Mesendoderm (in vitro differentiated cells): ENCODE data around the gene NECTIN2.
A peak's percentile ranks its signal among the peaks of the same experiment; 100 is the strongest.
"Not testable (repeated sequence)": the region's sequence is repeated elsewhere in the genome, so short reads cannot be mapped to it uniquely, and the experiment has no call there.

ENCODE experiments used
- DNase-seq: peaks from one replicate; pipeline ENCODE4 v3.0.0; 2013
- H2AK5ac ChIP-seq: 2 replicates; pipeline ENCODE4 v1.6.1; 2013; ENCODE audit warnings: low read length, inconsistent platforms
- H2BK120ac ChIP-seq: 2 replicates; pipeline ENCODE4 v1.6.1; 2013; ENCODE audit warnings: low read depth, mild to moderate bottlenecking, low read length, moderate library complexity, mixed read lengths
- H2BK15ac ChIP-seq: replicated peaks from 2 replicates; pipeline ENCODE4 v1.6.1; 2013; ENCODE audit warnings: low read depth, mild to moderate bottlenecking, moderate library complexity
- H2BK5ac ChIP-seq: 2 replicates; pipeline ENCODE4 v1.6.1; 2013; ENCODE audit warnings: low read length, inconsistent platforms
- H3K18ac ChIP-seq: 2 replicates; pipeline ENCODE4 v1.6.1; 2013; ENCODE audit warnings: mild to moderate bottlenecking, low read length, mixed read lengths
- H3K23ac ChIP-seq: one replicate; pipeline ENCODE4 v1.6.1; 2013; ENCODE audit warnings: low read length
- H3K27ac ChIP-seq: 2 replicates; pipeline ENCODE4 v1.5.1; 2013; ENCODE audit warnings: low read depth, mild to moderate bottlenecking, inconsistent platforms, low read length, moderate library complexity
- H3K27me3 ChIP-seq: 2 replicates; pipeline ENCODE4 v1.6.1; 2013; ENCODE audit warnings: low read length, control low read depth, mild to moderate bottlenecking, inconsistent platforms; ENCODE audit not compliant: insufficient read depth, poor library complexity
- H3K36me3 ChIP-seq: 2 replicates; pipeline ENCODE4 v1.6.1; 2013; ENCODE audit warnings: low read length, inconsistent platforms; ENCODE audit not compliant: control insufficient read depth, insufficient read depth
- H3K4ac ChIP-seq: one replicate; pipeline ENCODE4 v1.6.1; 2013; ENCODE audit warnings: low read depth, mild to moderate bottlenecking, low read length, moderate library complexity
- H3K4me1 ChIP-seq: 2 replicates; pipeline ENCODE4 v1.6.1; 2013; ENCODE audit warnings: low read depth, low read length, inconsistent platforms; ENCODE audit not compliant: control insufficient read depth
- H3K4me2 ChIP-seq: 2 replicates; pipeline ENCODE4 v1.6.1; 2013; ENCODE audit warnings: low read length
- H3K4me3 ChIP-seq: 2 replicates; pipeline ENCODE4 v1.5.1; 2013; ENCODE audit warnings: mild to moderate bottlenecking, low read length
- H3K56ac ChIP-seq: one replicate; pipeline ENCODE4 v1.6.1; 2013; ENCODE audit warnings: low read length
- H3K79me1 ChIP-seq: 2 replicates; pipeline ENCODE4 v1.6.1; 2013; ENCODE audit warnings: low read length, inconsistent platforms
- H3K79me2 ChIP-seq: 2 replicates; pipeline ENCODE4 v1.6.1; 2013; ENCODE audit warnings: mild to moderate bottlenecking, low read length; ENCODE audit not compliant: control insufficient read depth, insufficient read depth
- H3K9ac ChIP-seq: 2 replicates; pipeline ENCODE4 v1.6.1; 2013; ENCODE audit warnings: low read length, inconsistent platforms
- H4K5ac ChIP-seq: one replicate; pipeline ENCODE4 v1.6.1; 2013; ENCODE audit warnings: low read length
- H4K8ac ChIP-seq: one replicate; pipeline ENCODE4 v1.6.1; 2013; ENCODE audit warnings: low read depth, mild to moderate bottlenecking, control low read depth, low read length, moderate library complexity
- WGBS: extraction: QIAGEN DNeasy Blood & Tissue Kit; methylation state at CpG from one replicate; pipeline ENCODE4 v1.1.7; 2013; ENCODE audit warnings: low lambda C conversion rate, missing lambda C conversion rate; ENCODE audit not compliant: insufficient coverage; ENCODE audit errors: extremely low coverage; 5-methylcytosine and 5-hydroxymethylcytosine counted together

The NECTIN2 gene

GRCh38 chr19:44913512-44914432 is 67.7 kb downstream of the NECTIN2 start:
- H3K4me3 ChIP-seq, H3K79me1 ChIP-seq, H3K23ac ChIP-seq, H3K79me2 ChIP-seq, H2BK120ac ChIP-seq, H3K4me1 ChIP-seq, DNase-seq, H4K8ac ChIP-seq, H3K27me3 ChIP-seq, H2AK5ac ChIP-seq, H3K36me3 ChIP-seq, H2BK15ac ChIP-seq, H4K5ac ChIP-seq, H2BK5ac ChIP-seq: not testable (repeated sequence)
- H3K4ac ChIP-seq: peak overlapping the region; percentile 5
- WGBS: no CpG with 5 or more reads among the region's 23 CpGs
- H3K18ac ChIP-seq: peak overlapping the region; percentile 19
- peak overlapping the region; percentile 1 for H3K4me2 ChIP-seq
- H3K9ac ChIP-seq: peak overlapping the region; percentile 67
- H3K56ac ChIP-seq: peak overlapping the region; percentile 89
- peak overlapping the region; percentile 79 for H3K27ac ChIP-seq

- not testable (repeated sequence) for H4K5ac ChIP-seq, H2AK5ac ChIP-seq, H2BK15ac ChIP-seq, H3K79me2 ChIP-seq, H3K36me3 ChIP-seq, H4K8ac ChIP-seq, H3K27me3 ChIP-seq, H3K23ac ChIP-seq, H2BK120ac ChIP-seq, H3K79me1 ChIP-seq, H3K4me1 ChIP-seq
- WGBS: no CpG with 5 or more reads among the region's 28 CpGs
- H3K9ac ChIP-seq: peak within 1 kb of the TSS; percentile 67
- H3K4me2 ChIP-seq: peak within 1 kb of the TSS; percentile 66
- H3K18ac ChIP-seq: peak within 1 kb of the TSS; percentile 25
- peak; percentile 97 for DNase-seq
- peak within 1 kb of the TSS; percentile 34 for H3K4me3 ChIP-seq
- peak within 1 kb of the TSS; percentile 41 for H3K4ac ChIP-seq
- peak within 1 kb of the TSS; percentile 89 for H3K56ac ChIP-seq
- H3K27ac ChIP-seq: peak within 1 kb of the TSS; percentile 79
- peak within 1 kb of the TSS; percentile 28 for H2BK5ac ChIP-seq
Observed at GRCh38 chr19:44914433-44915206, 68.5 kb downstream of the NECTIN2 start, which contains the start of gene APOC1. Gene APOC1, plus strand, starts transcription at chr19:44914608. Its CDS starts 284 bp downstream, at chr19:44914892.

GRCh38 chr19:44924243-44924725 is 78.2 kb downstream of the NECTIN2 start:
- Histone ChIP-seq H3K79me1 (no peaks in the 10 kb centered on the region), H2BK120ac (no peak overlapping the region), H3K36me3 (no peaks in the 10 kb centered on the region), H3K18ac (no peak overlapping the region), H3K4ac (no peak overlapping the region), H3K79me2 (no peaks in the 10 kb centered on the region), H3K4me1 (peaks cover 2% of the 10 kb centered on the region), H3K56ac (no peak overlapping the region), H3K4me2 (no peak overlapping the region), H2AK5ac (no peak overlapping the region), H3K9ac (no peak overlapping the region), H4K5ac (no peak overlapping the region), H2BK5ac (no peak overlapping the region), H3K23ac (no peak overlapping the region), H3K27ac (no peak overlapping the region), H3K27me3 (no peaks in the 10 kb centered on the region), H4K8ac (no peak overlapping the region), H2BK15ac (no peak overlapping the region), H3K4me3 (no peak overlapping the region)
- WGBS: no CpG with 5 or more reads among the region's 8 CpGs
- no peak for DNase-seq

- Histone ChIP-seq H3K4me2 (no peak overlapping the region), H3K18ac (no peak overlapping the region), H2AK5ac (no peak overlapping the region), H3K79me2 (no peaks in the 10 kb centered on the region), H3K36me3 (no peaks in the 10 kb centered on the region), H3K4ac (no peak overlapping the region), H3K27ac (no peak overlapping the region), H3K4me3 (no peak overlapping the region), H3K27me3 (no peaks in the 10 kb centered on the region), H2BK15ac (no peak overlapping the region), H4K8ac (no peak overlapping the region), H3K23ac (no peak overlapping the region), H2BK5ac (no peak overlapping the region), H4K5ac (no peak overlapping the region), H3K9ac (no peak overlapping the region), H2BK120ac (no peak overlapping the region), H3K56ac (no peak overlapping the region), H3K79me1 (no peaks in the 10 kb centered on the region), H3K4me1 (peaks cover 2% of the 10 kb centered on the region)
- DNase-seq: no peak
- WGBS: no CpG with 5 or more reads among the region's 8 CpGs
Observed at GRCh38 chr19:44925114-44925891, 79.2 kb downstream of the NECTIN2 start.

- no CpG with 5 or more reads among the region's 19 CpGs for WGBS
- peak; percentile 20 for DNase-seq
- H3K27me3 ChIP-seq, H2AK5ac ChIP-seq, H3K4me1 ChIP-seq, H2BK5ac ChIP-seq, H3K79me1 ChIP-seq, H3K4ac ChIP-seq, H2BK120ac ChIP-seq, H4K8ac ChIP-seq, H2BK15ac ChIP-seq, H3K4me3 ChIP-seq, H3K27ac ChIP-seq, H4K5ac ChIP-seq, H3K18ac ChIP-seq, H3K36me3 ChIP-seq, H3K79me2 ChIP-seq, H3K23ac ChIP-seq: not testable (repeated sequence)
- peak overlapping the region; percentile 84 for H3K56ac ChIP-seq
- peak overlapping the region; percentile 57 for H3K9ac ChIP-seq
- peak overlapping the region; percentile 31 for H3K4me2 ChIP-seq
Observed at GRCh38 chr19:44926245-44927077, 80.4 kb downstream of the NECTIN2 start.
